ENCODE data around the gene DCDC1.
A peak's percentile ranks its signal among the peaks of the same experiment; 100 is the strongest.

DCDC1 gene, protein sequence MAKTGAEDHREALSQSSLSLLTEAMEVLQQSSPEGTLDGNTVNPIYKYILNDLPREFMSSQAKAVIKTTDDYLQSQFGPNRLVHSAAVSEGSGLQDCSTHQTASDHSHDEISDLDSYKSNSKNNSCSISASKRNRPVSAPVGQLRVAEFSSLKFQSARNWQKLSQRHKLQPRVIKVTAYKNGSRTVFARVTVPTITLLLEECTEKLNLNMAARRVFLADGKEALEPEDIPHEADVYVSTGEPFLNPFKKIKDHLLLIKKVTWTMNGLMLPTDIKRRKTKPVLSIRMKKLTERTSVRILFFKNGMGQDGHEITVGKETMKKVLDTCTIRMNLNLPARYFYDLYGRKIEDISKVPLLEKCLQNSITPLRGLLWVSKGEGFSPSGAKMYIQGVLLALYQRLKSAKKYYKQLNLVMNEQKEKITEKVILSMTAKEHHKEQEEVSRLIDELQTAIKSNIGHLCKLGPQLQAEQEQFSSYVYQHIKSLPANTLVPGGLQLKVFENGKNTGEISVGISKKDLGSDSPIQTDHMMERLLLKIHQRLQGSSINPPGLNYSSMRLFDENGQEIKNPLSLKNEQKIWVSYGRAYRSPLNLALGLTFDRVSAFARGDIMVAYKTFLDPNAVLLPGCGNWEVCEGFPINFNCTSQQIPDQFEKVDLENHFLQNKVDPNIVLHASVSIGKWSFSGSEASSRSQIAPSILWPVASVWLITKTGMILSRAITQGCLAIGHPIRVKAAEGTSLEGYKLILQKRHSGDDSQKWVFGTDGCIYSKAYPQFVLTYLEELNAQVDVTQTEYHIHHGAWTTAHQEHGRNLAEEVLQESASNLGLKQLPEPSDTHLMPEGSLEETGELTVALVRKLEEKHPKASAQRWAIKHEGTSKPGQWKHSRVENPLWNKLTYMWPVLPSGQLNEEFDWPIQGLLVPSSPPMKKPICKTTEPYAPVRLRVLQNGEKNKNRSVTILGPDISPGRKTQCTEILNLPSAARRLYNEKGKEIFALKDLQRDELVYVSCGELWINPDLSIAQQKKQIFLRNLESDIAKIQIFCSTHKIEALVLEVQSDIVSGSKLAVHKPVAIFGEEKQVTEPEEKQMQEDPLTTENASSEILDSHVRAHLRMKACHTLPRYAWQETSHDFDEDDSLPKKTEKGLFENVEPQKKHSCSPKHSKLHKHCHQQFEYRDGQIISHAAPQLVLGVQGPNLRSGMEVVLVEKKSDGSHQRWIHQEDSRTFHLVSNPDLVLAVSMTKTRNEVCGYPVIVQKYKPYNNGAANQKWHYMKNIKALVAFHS (N-terminal part only)

DNA sequence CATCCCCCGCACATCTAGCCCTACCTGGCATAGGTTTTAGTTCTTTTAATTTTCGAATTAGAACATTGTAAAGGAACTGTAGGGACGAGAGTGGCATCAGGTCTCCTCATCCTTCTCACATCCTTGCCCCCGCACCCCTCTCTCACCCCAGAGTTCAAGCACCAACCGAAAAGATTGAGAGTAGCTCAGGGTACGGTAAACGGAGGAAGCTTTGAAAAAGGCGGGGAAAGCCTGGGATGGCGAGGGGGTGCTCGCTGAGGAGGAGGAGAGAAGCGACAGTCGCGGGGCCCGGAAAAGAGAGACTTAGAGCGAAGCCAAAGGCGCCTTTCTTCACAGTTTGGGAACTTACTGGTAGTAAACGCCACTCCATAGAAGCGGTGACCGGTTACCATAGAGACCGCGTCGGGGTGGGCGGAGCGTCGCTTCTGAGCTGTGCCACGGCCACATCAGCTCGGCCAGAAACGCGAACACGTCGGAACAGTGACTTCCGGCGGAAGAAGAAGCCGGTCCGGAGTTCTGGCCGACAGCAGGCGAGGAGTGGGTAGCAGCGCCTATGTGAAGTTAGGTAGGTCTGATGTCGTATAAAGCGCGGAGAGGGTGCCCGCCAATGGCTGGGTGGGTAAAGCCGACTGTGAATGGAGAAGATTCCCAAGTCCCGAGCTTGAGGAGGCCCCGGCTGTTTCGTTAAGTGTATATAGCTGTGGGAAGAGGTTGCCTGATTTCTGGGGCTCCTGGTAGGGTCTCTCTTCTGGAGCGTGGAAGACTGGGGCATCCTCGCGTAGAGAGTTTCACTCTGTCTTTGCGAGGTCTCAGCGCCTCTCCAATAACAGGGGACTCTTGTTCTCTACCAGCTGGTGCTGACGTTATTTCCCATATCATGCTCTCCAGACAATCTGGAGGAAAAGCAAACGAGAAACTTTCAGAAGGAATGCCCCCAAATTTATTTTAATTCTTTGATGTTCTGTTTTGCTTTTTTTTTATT, at the start of gene DCDC1, which contains the start of gene DNAJC24:
TSS of gene DCDC1 (minus strand) at position 392 of the 982 bp plus-strand sequence. CDS start 41,459 bp downstream, outside the sequence.
TSS of gene DNAJC24 (plus strand) at position 513 of the 982 bp plus-strand sequence. CDS start 889 bp downstream, outside the sequence.
- DNase-seq (ENCODE audit: low spot score) (peak; percentile 87), FAIRE-seq (peak; percentile 95)

DNA sequence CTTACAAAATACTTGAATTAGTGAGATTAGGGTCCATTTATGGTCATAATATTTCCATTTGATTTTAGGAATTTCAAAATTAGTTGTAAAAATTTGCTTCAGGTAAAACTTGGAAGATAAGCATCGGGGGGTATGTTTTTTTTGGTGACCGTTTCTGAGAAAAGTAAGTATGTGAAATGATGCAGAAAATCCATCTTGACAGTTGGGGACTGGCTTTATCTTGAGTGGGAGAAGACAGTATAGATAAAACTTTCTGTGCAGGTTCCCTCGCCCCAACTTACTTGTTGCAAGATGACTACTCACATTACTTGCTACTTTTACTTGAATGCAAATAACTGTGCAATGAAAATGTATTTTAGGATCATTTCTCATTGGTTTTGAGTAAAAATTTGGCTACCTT, 49.6 kb upstream of the DCDC1 start:
- FAIRE-seq, result no peak
- DNase-seq (ENCODE audit: low spot score), result no peak

DNA sequence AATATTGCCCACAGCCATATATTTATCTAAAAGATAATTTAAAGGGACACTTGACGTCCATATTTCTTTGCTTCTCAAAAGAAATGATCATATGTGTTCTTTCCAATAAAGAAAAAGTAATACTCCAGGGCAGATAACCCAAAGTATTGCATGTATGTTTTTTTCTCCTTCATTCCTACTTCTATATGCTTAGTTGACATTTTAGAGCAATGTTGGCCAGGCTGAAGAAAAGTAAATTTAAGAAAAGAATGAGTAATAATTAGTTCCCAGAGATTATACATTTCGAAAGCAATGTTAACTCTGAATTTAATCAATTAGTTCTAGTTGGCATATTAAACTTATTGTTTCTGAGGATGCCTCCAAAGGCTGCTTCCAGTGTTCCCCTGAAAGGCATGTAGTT, 48.3 kb upstream of the DCDC1 start:
- DNase-seq (ENCODE audit: low spot score) (no peak), FAIRE-seq (no peak)

DNA sequence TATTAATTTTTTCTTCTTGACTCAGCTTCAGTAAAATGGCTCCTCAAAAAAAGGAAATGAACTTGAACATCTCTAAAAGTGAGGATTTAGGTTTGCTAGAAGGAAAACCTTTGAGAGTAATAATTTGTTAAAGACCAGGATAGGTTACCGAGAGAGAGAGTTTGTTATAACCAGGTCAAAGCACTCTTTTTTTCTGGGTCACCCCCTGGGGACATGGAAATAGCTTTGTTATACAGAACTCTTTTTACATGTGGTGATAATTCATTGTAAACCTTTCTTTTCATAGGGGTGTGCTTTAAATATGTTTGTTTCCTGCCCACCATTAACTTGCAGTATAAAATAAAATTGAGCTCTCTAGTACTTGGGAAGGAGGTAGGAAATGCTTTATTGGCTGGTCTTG, 47.8 kb upstream of the DCDC1 start:
- FAIRE-seq, result no peak
- no peak for DNase-seq (ENCODE audit: low spot score)

DNA sequence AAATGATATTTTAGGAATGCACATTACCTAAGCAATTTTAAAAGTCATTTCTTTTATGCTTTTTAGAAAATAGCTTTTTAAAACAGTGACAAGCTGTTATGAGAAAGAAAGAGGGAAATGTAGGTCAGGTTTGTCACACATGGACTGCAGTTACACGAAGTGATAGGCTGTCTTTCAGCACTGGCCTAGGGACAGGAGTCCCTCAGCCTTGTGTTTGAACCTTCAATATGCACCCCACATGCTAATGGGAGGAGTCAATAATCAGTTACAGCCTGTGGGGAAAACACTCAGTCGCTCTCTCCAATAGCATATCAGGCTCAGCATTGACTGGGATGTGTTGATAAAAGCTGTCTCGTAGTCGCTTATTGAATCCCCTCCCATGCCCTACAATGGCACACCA, 45.9 kb upstream of the DCDC1 start:
- DNase-seq (ENCODE audit: low spot score) (no peak), FAIRE-seq (no peak)

DNA sequence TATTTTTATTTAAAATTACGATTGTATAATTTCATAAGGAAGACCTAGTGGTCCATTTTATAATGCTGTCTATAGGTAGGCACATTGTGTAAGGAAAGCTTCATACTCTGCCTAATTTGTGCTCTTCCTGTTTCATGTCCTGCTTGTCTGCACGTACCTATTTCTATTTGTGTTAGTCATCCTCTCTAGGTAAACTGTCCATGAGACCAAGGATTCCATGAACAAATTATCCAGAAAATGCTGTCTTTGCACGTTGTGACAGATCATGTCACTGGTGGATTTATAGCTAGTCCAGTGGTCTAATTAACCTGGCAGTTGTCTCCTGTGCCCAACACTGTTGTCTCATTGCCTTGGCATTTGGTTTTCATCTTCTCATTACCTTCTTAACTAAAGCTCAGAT, 44.8 kb upstream of the DCDC1 start:
- no peak for DNase-seq (ENCODE audit: low spot score)
- no peak for FAIRE-seq

DNA sequence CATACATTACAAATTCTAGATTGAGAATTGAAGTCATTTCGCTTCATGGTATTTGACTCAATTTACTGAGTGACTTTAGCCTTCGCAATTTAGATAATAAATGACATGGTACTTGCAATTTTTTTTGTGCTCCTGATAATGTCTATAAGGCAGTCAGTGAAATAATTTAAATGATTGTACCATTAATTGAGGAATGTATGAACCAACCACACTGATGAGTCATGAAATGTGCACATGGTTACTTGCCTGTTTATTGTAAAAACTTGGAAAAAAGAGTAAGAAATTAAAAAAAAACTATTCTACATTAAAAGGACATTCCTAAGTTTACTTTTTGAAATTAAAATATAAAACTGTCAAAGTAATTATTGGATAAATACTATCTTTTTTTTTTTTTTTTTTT, 43.4 kb upstream of the DCDC1 start:
- DNase-seq (ENCODE audit: low spot score) (no peak), FAIRE-seq (no peak)

DNA sequence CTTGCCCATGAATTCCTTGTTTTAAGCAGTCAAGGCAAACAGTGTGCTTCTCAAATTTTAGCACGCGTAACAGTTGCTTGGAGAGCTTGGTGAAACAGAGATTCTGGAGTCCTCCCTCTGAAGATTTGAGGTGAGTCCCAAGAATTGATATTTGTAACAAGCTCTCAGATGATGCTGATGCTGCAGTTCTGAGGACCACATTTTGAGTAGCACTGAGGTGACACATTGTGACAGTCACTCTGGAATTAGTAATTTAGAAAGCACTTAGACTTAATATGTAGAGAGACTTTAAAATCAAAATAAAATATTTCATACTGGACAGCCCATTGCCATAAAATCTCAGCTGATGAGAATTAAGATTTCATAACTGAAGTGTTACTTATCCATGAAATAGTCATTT, 38.7 kb upstream of the DCDC1 start:
- DNase-seq (ENCODE audit: low spot score), result no peak

DNA sequence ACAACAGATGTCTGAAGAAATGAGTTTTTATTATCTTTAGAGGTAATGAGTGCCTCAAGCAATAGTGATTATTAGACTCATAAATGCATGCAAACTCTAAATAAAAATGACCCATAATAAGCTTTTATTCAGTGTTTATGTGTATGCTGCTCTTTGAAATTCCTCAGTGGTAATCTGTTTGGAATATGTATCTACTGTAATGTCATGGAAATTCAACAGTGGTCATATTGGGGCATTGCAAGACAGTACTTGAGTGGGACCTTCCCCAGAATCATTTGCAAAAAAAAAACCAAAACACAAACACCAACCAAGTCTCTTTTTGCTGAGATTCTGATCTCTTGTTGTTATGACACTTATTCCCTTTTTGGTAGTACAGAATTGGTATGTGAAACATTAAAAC, 35.1 kb upstream of the DCDC1 start:
- FAIRE-seq, result no peak
- DNase-seq (ENCODE audit: low spot score), result no peak

More for the DNA sequence above, 38.7 kb upstream of the DCDC1 start:
- no peak for FAIRE-seq

DNA sequence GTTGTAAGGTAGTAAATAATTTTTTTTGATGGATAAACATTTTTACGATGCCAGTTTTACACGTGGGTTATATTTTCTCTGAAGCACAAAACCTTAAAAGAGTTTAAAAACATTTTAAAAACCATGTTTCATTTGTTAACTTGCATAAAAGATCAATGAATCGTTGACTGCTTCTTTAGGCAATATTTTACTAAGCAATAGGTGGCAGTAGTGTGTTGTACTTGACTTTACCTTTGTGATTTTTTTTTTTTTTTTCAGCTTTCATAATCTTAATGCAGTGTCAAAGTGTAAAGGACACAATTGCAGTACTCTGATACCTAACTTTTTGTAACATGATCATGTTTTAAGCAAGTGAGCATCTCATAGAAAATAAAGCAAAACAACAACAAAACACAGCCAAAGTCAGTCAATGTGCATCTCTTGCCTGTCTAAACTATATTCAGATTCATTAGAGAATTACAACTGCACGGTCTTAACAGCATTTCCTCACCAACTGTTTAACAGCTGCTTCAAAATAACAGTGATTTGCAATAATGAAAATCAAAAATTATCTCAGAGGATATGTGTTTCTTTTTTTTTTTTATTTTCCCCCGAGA, 27.8 kb upstream of the DCDC1 start:
- DNase-seq (ENCODE audit: low spot score) (peak; percentile 20), FAIRE-seq (no peak)

DNA sequence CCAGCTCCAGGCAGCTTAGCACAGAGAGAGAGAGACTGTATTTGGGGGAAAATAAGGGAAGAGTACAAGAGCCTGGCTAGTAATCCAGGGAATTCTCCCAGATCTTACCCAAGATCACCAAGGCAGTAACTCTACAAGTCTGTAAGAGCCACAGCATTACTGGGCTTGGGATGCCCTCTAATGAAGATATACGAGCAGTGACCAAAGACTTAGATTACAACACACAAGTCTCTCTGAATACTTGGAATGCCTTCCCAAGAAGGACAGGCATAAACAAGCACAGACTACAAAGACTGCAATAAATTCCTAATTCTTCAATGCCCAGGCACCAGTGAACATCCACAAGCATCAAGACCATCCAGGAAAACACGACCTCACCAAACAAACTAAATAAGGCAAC, 17.8 kb upstream of the DCDC1 start:
- FAIRE-seq (no peak), DNase-seq (ENCODE audit: low spot score) (no peak)

DNA sequence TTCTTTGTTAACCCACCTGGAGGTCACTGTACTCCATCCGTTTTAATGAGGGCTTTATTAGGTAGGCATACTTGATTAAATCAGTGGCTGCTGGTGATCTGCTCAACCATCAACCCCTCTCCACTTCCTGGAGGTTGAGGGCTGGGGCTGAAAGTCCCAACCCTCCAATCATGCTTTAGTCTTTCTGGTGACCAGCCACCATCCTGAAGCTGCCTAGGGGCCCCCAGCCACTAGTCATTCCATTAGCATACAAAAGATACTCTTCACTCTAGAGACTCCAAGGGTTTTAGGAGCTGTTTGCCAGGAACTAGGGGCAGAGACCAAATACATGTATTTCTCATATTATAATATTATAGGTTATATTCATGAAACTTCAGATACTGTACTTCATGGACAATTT, 13.6 kb upstream of the DCDC1 start:
- FAIRE-seq (no peak), DNase-seq (ENCODE audit: low spot score) (no peak)

DNA sequence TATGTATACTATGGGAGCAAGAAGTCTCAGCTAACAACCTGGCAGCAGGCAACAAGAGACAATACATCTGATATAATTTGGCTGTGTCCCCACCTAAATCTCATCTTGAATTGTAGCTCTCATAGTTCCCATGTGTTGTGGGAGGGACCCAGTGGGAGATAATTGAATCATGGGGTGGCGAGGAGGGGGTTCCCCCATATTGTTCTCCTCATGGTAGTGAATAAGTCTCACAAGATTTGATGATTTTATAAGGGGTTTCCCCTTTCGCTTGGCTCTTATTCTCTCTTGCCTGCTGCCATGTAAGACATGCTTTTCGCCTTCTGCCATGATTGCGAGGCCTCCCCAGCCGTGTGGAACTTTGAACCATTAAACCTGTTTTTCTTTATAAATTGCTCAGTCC, 6.3 kb upstream of the DCDC1 start:
- DNase-seq (ENCODE audit: low spot score), result no peak
- FAIRE-seq, result no peak

DNA sequence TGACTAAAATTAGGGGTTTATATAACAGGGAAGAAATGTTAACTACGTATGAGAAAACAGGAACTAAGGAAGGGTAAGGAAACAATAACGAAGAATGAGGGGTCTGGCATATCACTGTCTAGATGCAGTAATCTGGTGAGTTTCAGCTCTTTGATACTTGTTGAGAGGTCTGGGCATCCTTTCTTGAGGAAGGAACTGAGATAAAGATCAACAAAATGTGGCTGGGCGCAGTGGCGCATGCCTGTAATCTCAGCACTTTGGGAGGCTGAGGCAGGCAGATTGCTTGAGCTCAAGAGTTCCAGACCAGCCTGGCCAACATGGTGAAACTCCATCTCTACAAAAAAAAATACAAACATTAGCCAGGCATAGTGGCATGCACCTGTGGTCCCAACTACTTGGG, 2.7 kb downstream of the DCDC1 start:
- no peak for DNase-seq (ENCODE audit: low spot score)
- no peak for FAIRE-seq

DNA sequence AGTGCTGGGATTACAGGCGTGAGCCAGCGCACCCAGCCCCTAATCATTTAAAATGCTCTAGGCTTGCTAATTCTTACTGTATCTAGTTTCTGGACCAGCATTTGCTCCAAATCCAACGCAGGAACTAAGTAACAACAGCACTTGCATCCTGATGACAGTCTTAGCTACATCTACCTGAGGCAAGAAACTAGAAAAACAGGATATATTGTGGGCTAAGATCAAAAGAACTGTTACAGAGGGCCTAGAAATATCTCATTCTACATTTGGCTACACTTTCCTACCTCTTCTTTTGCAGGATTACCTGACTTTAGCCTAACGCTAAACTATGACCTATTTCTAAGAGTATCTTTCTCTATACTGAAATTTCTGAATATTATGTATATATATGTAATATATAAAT, 7.8 kb downstream of the DCDC1 start:
- FAIRE-seq (no peak), DNase-seq (ENCODE audit: low spot score) (no peak)

DNA sequence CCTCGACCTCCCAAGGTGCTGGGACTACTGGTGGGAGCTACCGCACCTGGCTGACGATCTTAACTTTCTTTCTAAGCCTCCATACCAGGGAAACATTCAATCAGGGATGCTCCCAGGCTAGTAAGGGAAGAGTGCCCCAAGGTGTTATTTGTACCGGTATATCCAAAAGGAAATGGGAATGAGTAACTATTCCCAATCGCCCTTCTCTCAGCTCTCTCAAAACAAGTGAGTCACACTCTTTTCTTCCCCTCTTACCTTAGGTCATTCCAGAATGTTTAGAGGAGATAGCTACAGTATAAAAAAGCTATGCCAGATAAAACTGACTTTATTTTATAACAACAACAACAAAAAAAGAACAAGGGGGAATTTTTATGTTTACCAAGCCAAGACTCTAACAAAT, 13.7 kb downstream of the DCDC1 start:
- DNase-seq (ENCODE audit: low spot score), result no peak

DNA sequence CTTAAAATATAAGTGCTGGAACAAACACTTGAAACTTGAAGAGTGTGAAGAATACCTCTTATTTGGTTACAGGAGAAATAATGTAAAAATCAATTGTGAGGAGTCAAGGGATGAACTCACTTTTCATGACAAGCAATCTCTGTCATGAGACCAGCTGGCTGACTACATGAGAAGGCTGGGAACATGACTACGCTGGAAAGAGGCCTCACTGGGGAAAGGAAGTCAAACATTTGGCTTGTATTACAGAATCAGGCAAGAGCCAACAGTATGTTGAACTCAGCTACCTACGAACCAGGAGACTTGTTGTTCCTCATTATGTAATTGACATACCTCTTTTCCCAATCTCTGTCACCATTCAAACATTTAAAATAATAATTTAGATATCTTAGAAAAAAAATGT, 14.4 kb downstream of the DCDC1 start:
- DNase-seq (ENCODE audit: low spot score), result no peak
- FAIRE-seq, result no peak

More for the DNA sequence above, 13.7 kb downstream of the DCDC1 start:
- FAIRE-seq, result no peak

DNA sequence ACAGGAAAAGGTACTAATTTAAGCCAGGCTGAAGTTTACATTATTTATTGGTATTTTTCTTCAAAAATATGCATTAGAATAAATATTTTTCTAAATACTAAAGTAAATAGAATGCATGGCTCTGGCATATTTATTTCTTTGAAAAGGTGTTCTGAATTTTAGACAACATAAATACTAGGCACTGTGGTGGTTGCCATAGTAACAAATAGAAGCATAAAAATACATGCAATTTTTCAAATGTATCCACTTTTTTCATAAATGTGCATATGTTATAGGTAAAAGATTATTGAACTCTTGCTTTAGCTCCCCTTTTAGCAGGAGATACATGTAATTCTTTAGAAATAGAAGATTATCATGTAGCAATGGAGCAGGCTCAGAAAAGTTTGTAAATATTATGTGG, 18.4 kb downstream of the DCDC1 start:
- FAIRE-seq (no peak), DNase-seq (ENCODE audit: low spot score) (no peak)

DNA sequence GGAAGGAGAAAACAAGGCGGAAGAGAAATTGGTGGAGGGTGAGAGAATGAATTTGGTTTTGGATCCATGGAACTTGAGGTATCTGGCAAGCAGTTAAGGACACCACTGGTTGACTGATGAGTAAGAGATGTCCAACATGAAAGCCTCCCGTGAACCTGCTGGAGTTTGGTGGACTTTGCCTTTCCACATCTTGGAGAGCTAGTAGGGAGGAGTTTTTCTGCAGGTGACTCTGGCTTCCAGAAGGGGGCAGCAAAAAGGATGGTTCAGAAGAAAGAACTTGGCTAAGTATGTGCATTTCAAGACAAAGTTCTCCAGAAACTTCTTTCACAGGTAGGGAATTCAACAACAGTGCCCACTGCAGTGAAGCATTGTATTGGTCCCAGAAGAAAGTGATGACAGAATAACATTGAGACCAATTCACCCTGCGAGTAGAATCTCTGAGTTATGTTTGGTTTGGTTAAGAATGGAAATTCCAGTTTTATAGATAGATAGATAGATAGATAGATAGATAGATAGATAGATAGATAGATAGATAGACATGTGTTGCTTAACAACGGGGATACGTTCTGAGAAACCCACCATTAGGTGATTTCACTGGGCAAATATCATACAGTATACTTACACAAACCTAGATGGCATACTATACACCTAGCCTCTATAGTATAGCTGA, 28.5 kb downstream of the DCDC1 start:
- DNase-seq (ENCODE audit: low spot score) (peak; percentile 10), FAIRE-seq (no peak)
